Pancreas (tissue), 10 donors: ENCODE results near the gene SLC12A8. TPM values are rescaled to one million over a fixed set of nuclear protein-coding genes. Genes with fewer than 3 reads are reported as not detected.

ENCODE experiments used
- ATAC-seq, 4 donors: fragments of 200-7000 bp; cut with Tn5 transposase; one replicate each; pipeline versions ENCODE4 v1.8.0 to v1.9.1; 2020; ENCODE audit warnings: mild to moderate bottlenecking in 4 of 4, moderate library complexity in 4 of 4
- DNase-seq, 6 donors: peaks; one replicate each; pipeline ENCODE4 v3.0.0-alpha.2; 2020
- FAIRE-seq: peaks from 2 replicates; lab custom pipeline; 2012; peaks lifted over from hg19 to GRCh38; lab: Jason Lieb, UNC
- H3K27ac ChIP-seq, 4 donors: fragments of 200-600 bp; sonication (generic); 1 replicate in 3 of 4; 2 replicates in 1 of 4; pipeline versions ENCODE4 v1.5.0 to v1.8.0; 2020
- H3K27me3 ChIP-seq, 4 donors: fragments of 200-600 bp; one replicate each; pipeline ENCODE4 v1.8.0; 2021
- H3K36me3 ChIP-seq, 3 donors: fragments of 200-600 bp; sonication (generic) in 1 of 3; one replicate each; pipeline versions ENCODE4 v1.5.0 to v1.8.0; 2020 to 2021
- H3K4me1 ChIP-seq, 3 donors: fragments of 200-600 bp; one replicate each; pipeline ENCODE4 v1.8.0; 2021
- H3K4me3 ChIP-seq, 4 donors: fragments of 200-600 bp; sonication (generic) in 2 of 4; one replicate each; pipeline versions ENCODE4 v1.5.0 to v1.8.0; 2020 to 2021
- H3K9me3 ChIP-seq, 4 donors: fragments of 200-600 bp; one replicate each; pipeline ENCODE4 v1.8.0; 2021
- CTCF ChIP-seq, 4 donors: fragments of 200-600 bp; sonication (generic) in 3 of 4; IDR thresholded peaks; one replicate each; pipeline versions ENCODE4 v1.5.0 to v1.8.0; 2021; ENCODE audit warnings: antibody characterized with exemption in 4 of 4
- WGBS, 2 donors: extraction: QIAGEN DNeasy Blood & Tissue Kit; methylation state at CpG; one replicate each; pipeline ENCODE4 v1.1.7; 2013; 5-methylcytosine and 5-hydroxymethylcytosine counted together
- intact Hi-C, 3 donors: fragments of 100-400 bp; cut with DNase I; formaldehyde crosslinking; loops; one replicate each; pipeline versions ENCODE4 v1.11.1 to v1.14.2; 2022
- polyA plus RNA-seq, 2 donors: library from polyadenylated mRNA; stranded (reverse); fragments of 200-250 nt; gene quantifications; one replicate each; pipeline ENCODE4 v1.2.3, GENCODE V29; 2013
- total RNA-seq, 6 donors: library from RNA; stranded (reverse); fragmentation: NEBNext Ultra II Directional in 4 of 6; extraction: Animal tissue kit (Norgen Biotek cat#: 25700) in 4 of 6; gene quantifications; one replicate each; pipeline versions ENCODE4 v1.2.1 to v1.2.4, GENCODE V29; 2021 to 2023
- donor health status: healthy with polysubstance abuse.
- donor health status: DM: no; HTN: no; CAD: no; lungs with moderate emphysema.
- donor health status: DM: no; HTN: no; CAD: no.
- donor health status: control.
- donor health status: control.
- donor health status: Bipolar disorder and iron deficiency.
- donor health status: DM: yes; HTN: yes; CAD: no.
- donor health status: DM: no; HTN: no; CAD: no.
- donor health status: DM: no; HTN: no; CAD: no.
- donor health status: DM: yes; HTN: yes; CAD: no.

SLC12A8 gene
- total and polyA plus RNA-seq, 8 donors: 6.6 to 16.2 (median 12.5) TPM

- Histone ChIP-seq H3K9me3 (no peaks in the 10 kb centered on the region), H3K4me3 (no peak overlapping the region), H3K4me1 (peaks cover 0 to 4% (median 0%) of the 10 kb centered on the region in 3 donors), H3K27me3 (no peaks in the 10 kb centered on the region), H3K36me3 (no peaks in the 10 kb centered on the region), H3K27ac (no peak overlapping the region)
- DNase-seq (no peak), ATAC-seq (no peak), FAIRE-seq (no peak)
- 85% methylated on average over 7 of the region's 7 CpGs for WGBS, 2 donors
- TF ChIP-seq CTCF (IDR thresholded peaks at IDR 0.05): no peak
- intact Hi-C loops: no loop called here
These were observed 56.1 kb downstream of the SLC12A8 start for GRCh38 chr3:125156456-125156855.

GRCh38 chr3:125154800-125155269 is 57.7 kb downstream of the SLC12A8 start:
- Histone ChIP-seq H3K9me3 (no peaks in the 10 kb centered on the region), H3K4me3 (no peak overlapping the region), H3K27ac (no peak overlapping the region), H3K4me1 (no peaks in the 10 kb centered on the region), H3K36me3 (no peaks in the 10 kb centered on the region), H3K27me3 (no peaks in the 10 kb centered on the region)
- no peak for TF ChIP-seq CTCF (IDR thresholded peaks at IDR 0.05)
- ATAC-seq: peak in 2 of 4 donors; percentile 36 to 54
- intact Hi-C loops: no loop called here
- WGBS, 2 donors: 92 to 96% methylated on average over 17 of the region's 17 CpGs
- no peak for DNase-seq
- FAIRE-seq: no peak

- Histone ChIP-seq H3K27me3 (no peaks in the 10 kb centered on the region), H3K36me3 (no peaks in the 10 kb centered on the region), H3K4me3 (no peak overlapping the region), H3K9me3 (no peaks in the 10 kb centered on the region), H3K4me1 (no peaks in the 10 kb centered on the region), H3K27ac (no peak overlapping the region)
- 94 to 95% methylated on average over 3 of the region's 3 CpGs for whole genome bisulfite sequencing, 2 donors
- no peak for DNase-seq
- intact Hi-C loops: no loop called here
- no peak for TF ChIP-seq CTCF (IDR thresholded peaks at IDR 0.05)
- FAIRE-seq: no peak
- ATAC-seq: no peak
These were observed 58.4 kb downstream of the SLC12A8 start for GRCh38 chr3:125154110-125154509.

GRCh38 chr3:125152951-125153350 is 59.6 kb downstream of the SLC12A8 start:
- intact Hi-C loops: no loop called here
- 86 to 88% methylated on average over 10 of the region's 10 CpGs for WGBS, 2 donors
- ATAC-seq: no peak
- no peak for TF ChIP-seq CTCF (IDR thresholded peaks at IDR 0.05)
- no peak for DNase-seq
- Histone ChIP-seq H3K4me3 (no peak overlapping the region), H3K9me3 (no peaks in the 10 kb centered on the region), H3K4me1 (no peaks in the 10 kb centered on the region), H3K36me3 (no peaks in the 10 kb centered on the region), H3K27ac (no peak overlapping the region), H3K27me3 (no peaks in the 10 kb centered on the region)
- no peak for FAIRE-seq

- 76 to 88% methylated on average over 1 of the region's 1 CpG for WGBS, 2 donors
- TF ChIP-seq CTCF (IDR thresholded peaks at IDR 0.05): no peak
- no peak for FAIRE-seq
- H3K4me3 ChIP-seq: no peak overlapping the region
- intact Hi-C loops: no loop called here
- no peaks in the 10 kb centered on the region for H3K36me3 ChIP-seq
- no peak for DNase-seq
- H3K27ac ChIP-seq: no peak overlapping the region
- no peaks in the 10 kb centered on the region for H3K27me3 ChIP-seq
- H3K9me3 ChIP-seq: no peaks in the 10 kb centered on the region
- no peaks in the 10 kb centered on the region for H3K4me1 ChIP-seq
- ATAC-seq: no peak
These were observed 60.6 kb downstream of the SLC12A8 start for GRCh38 chr3:125151916-125152315.
